K562 (cell line): ENCODE data around the gene PRKACB. TPM values are rescaled to one million over a fixed set of nuclear protein-coding genes. Genes with fewer than 3 reads are reported as not detected.

Experiments used
- ARID2 ChIP-seq: fragments of 450-650 bp; IDR thresholded peaks from 2 replicates; pipeline ENCODE4 v1.6.1; 2017; ENCODE audit warnings: antibody characterized with exemption, mild to moderate bottlenecking
- CXXC5 ChIP-seq: fragments of 250-450 bp; sonication (Bioruptor Pico); IDR thresholded peaks from 2 replicates; pipeline ENCODE4 v1.8.0; 2022; ENCODE audit warnings: inconsistent platforms, mild to moderate bottlenecking, moderate library complexity
- DNMT1 ChIP-seq: fragments of 450-650 bp; IDR thresholded peaks from 2 replicates; pipeline ENCODE4 v1.6.1; 2016; ENCODE audit warnings: antibody characterized with exemption, mild to moderate bottlenecking
- ELF1 ChIP-seq: fragments of 200-800 bp; sonication (Bioruptor generic); IDR thresholded peaks from 2 replicates; pipeline ENCODE4 v1.6.1; 2016; ENCODE audit warnings: missing genetic modification characterization, missing compliant biosample characterization
- ELF4 ChIP-seq: fragments of 450-650 bp; formaldehyde crosslinking; IDR thresholded peaks from 2 replicates; pipeline ENCODE4 v1.4.0; 2022; ENCODE audit warnings: missing genetic modification characterization
- ELK1 ChIP-seq: sonication (generic); formaldehyde crosslinking; IDR thresholded peaks from 2 replicates; pipeline ENCODE4 v1.8.1; 2022; ENCODE audit warnings: missing genetic modification reagents
- ELK3 ChIP-seq: fragments of 450-650 bp; formaldehyde crosslinking; IDR thresholded peaks from 2 replicates; pipeline ENCODE4 v1.4.0; 2020; ENCODE audit warnings: mild to moderate bottlenecking
- KLF13 ChIP-seq: fragments of 450-650 bp; IDR thresholded peaks from 2 replicates; pipeline ENCODE4 v1.6.1; 2016; ENCODE audit warnings: missing genetic modification characterization, low read depth, mild to moderate bottlenecking, missing compliant biosample characterization, moderate library complexity, borderline replicate concordance
- MAFG ChIP-seq: fragments of 450-650 bp; conservative IDR thresholded peaks from 2 replicates; pipeline ENCODE4 v1.6.1; 2016; ENCODE audit warnings: missing genetic modification characterization, missing compliant biosample characterization
- MAZ ChIP-seq, 2 experiments: fragments of 450-650 bp in 1 of 2; sonication (generic) in 1 of 2; formaldehyde crosslinking; IDR thresholded peaks in 1 of 2; conservative IDR thresholded peaks in 1 of 2; 2 replicates each; pipeline versions ENCODE4 v1.4.0 to v1.5.0; 2020; ENCODE audit warnings: mild to moderate bottlenecking in 1 of 2, missing genetic modification reagents in 1 of 2
- MCM2 ChIP-seq: fragments of 450-650 bp; IDR thresholded peaks from 2 replicates; pipeline ENCODE4 v1.6.1; 2017; ENCODE audit warnings: low read depth, mild to moderate bottlenecking
- NFRKB ChIP-seq: fragments of 450-650 bp; IDR thresholded peaks from 2 replicates; pipeline ENCODE4 v1.6.1; 2016; ENCODE audit warnings: low read depth
- NR4A1 ChIP-seq, 2 experiments: fragments of 250-450 bp in 1 of 2; fragments of 450-650 bp in 1 of 2; sonication (Bioruptor Pico) in 1 of 2; IDR thresholded peaks; 2 replicates each; pipeline versions ENCODE4 v1.4.0 to v1.6.1; 2016 to 2020; ENCODE audit warnings: mild to moderate bottlenecking in 2 of 2, missing compliant biosample characterization in 1 of 2, missing genetic modification characterization in 1 of 2, moderate library complexity in 1 of 2
- NUFIP1 ChIP-seq: fragments of 450-650 bp; IDR thresholded peaks from 2 replicates; pipeline ENCODE4 v1.6.1; 2018; ENCODE audit not compliant: partially characterized antibody
- PCBP1 ChIP-seq: fragments of 200-400 bp; formaldehyde crosslinking; IDR thresholded peaks from 2 replicates; pipeline ENCODE4 v1.6.1; 2018; ENCODE audit warnings: mild to moderate bottlenecking, low read depth, low read length; ENCODE audit not compliant: poor library complexity, severe bottlenecking
- RBM14 ChIP-seq: fragments of 200-400 bp; formaldehyde crosslinking; IDR thresholded peaks from 2 replicates; pipeline ENCODE4 v1.6.1; 2018; ENCODE audit warnings: low read depth, mild to moderate bottlenecking, low read length, moderate library complexity, borderline replicate concordance; ENCODE audit not compliant: insufficient read depth
- SPI1 ChIP-seq: IDR thresholded peaks from 2 replicates; pipeline ENCODE4 v1.6.1; 2011; ENCODE audit warnings: low read depth, low read length, control low read depth, borderline replicate concordance
- TEAD4 ChIP-seq, 2 experiments: sonication (generic) in 1 of 2; formaldehyde crosslinking in 1 of 2; IDR thresholded peaks; 2 replicates each; pipeline versions ENCODE4 v1.6.1 to v1.8.0; 2012 to 2022; ENCODE audit warnings: borderline replicate concordance in 1 of 2, inconsistent platforms in 1 of 2, low read length in 1 of 2, mild to moderate bottlenecking in 1 of 2, missing genetic modification reagents in 1 of 2
- polyA plus RNA-seq, 8 experiments: library from polyadenylated mRNA; depleted of rRNA in 4 of 8; stranded (reverse) in 5 of 8; unstranded in 3 of 8; fragments of >200 nt; fragmentation: Nextera tagmentation in 2 of 8; fragmentation: Illumina TruSeq in 1 of 8; extraction: Ambion mirVana in 2 of 8; extraction: Trizol in 1 of 8; gene quantifications; 2 replicates each; pipeline versions ENCODE4 v1.2.1 to v1.2.3, GENCODE V29; 2011 to 2014; ENCODE audit warnings: inconsistent platforms in 1 of 8, missing spikeins in 1 of 8
- total RNA-seq, 7 experiments: library from RNA; depleted of rRNA in 6 of 7; stranded (reverse); fragments of >200 nt in 6 of 7; fragmentation: Illumina TruSeq in 2 of 7; extraction: Trizol in 2 of 7; gene quantifications; 2 replicates each; pipeline versions ENCODE4 v1.2.1 to v1.2.3, GENCODE V29; 2011 to 2021; ENCODE audit warnings: low replicate concordance in 1 of 7
- TF ChIP-seq, protein P1 (sequence below): fragments of 250-450 bp; sonication (Bioruptor Pico); IDR thresholded peaks from 2 replicates; pipeline ENCODE4 v1.8.0; 2022; ENCODE audit warnings: inconsistent platforms
- TF ChIP-seq, protein P2 (sequence below): fragments of 450-650 bp; formaldehyde crosslinking; IDR thresholded peaks from 2 replicates; pipeline ENCODE4 v1.4.0; 2022; ENCODE audit warnings: mild to moderate bottlenecking, moderate library complexity
- TF ChIP-seq, protein P3 (sequence below), 2 experiments: IDR thresholded peaks; 2 replicates each; pipeline ENCODE4 v1.6.1; 2011; ENCODE audit warnings: borderline replicate concordance in 1 of 2, control low read depth in 1 of 2, low read depth in 1 of 2, low read length in 1 of 2, mild to moderate bottlenecking in 1 of 2, mixed read lengths in 1 of 2, moderate library complexity in 1 of 2; ENCODE audit not compliant: insufficient read depth in 1 of 2, insufficient read length in 1 of 2, poor library complexity in 1 of 2, severe bottlenecking in 1 of 2; ENCODE audit errors: extremely low read depth in 1 of 2

PRKACB gene
- total and polyA plus RNA-seq, 9 of the 15 experiments (the other 6 are each of a cell fraction or from before 2014, with no cell fraction given), result 1.1 to 5.2 (median 2.8) TPM

GRCh38 chr1:84278905-84279304 lies 134.8 kb downstream of the PRKACB start (continued):
- TF ChIP-seq DNMT1, result no peak
- no peak for TF ChIP-seq ELK3 (CRISPR knock-in tag)
- no peak for TF ChIP-seq MAZ (CRISPR knock-in tag; conservative IDR thresholded peaks at IDR 0.05 in 1 of 2, IDR thresholded peaks at IDR 0.05 in 1 of 2)
- peak; percentile 80; the same call in 1 of the 2 replicates for TF ChIP-seq TEAD4 (IDR thresholded peaks at IDR 0.05; ENCODE audit: low read length)
- TF ChIP-seq TEAD4 (CRISPR knock-in tag; IDR thresholded peaks at IDR 0.05; ENCODE audit: borderline replicate concordance), result no peak
- no peak for TF ChIP-seq NUFIP1
- no peak for TF ChIP-seq KLF13 (tag)
- no peak for TF ChIP-seq ARID2
- peak; percentile 60; the same call in 1 of the 2 replicates for TF ChIP-seq ELF1 (tag)
- TF ChIP-seq ELK1 (CRISPR knock-in tag), result no peak
- no peak for TF ChIP-seq ELF4 (CRISPR knock-in tag)
- no peak for TF ChIP-seq PCBP1
- TF ChIP-seq, protein P1, sequence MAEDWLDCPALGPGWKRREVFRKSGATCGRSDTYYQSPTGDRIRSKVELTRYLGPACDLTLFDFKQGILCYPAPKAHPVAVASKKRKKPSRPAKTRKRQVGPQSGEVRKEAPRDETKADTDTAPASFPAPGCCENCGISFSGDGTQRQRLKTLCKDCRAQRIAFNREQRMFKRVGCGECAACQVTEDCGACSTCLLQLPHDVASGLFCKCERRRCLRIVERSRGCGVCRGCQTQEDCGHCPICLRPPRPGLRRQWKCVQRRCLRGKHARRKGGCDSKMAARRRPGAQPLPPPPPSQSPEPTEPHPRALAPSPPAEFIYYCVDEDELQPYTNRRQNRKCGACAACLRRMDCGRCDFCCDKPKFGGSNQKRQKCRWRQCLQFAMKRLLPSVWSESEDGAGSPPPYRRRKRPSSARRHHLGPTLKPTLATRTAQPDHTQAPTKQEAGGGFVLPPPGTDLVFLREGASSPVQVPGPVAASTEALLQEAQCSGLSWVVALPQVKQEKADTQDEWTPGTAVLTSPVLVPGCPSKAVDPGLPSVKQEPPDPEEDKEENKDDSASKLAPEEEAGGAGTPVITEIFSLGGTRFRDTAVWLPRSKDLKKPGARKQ (CRISPR knock-in tag), result no peak
- peak; percentile 78 for TF ChIP-seq CXXC5 (CRISPR knock-in tag)
- TF ChIP-seq, protein P2, sequence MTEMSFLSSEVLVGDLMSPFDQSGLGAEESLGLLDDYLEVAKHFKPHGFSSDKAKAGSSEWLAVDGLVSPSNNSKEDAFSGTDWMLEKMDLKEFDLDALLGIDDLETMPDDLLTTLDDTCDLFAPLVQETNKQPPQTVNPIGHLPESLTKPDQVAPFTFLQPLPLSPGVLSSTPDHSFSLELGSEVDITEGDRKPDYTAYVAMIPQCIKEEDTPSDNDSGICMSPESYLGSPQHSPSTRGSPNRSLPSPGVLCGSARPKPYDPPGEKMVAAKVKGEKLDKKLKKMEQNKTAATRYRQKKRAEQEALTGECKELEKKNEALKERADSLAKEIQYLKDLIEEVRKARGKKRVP (CRISPR knock-in tag), result peak; percentile 57; the same call in 1 of the 2 replicates
- no peak for TF ChIP-seq RBM14
- TF ChIP-seq NFRKB, result no peak
- no peak for TF ChIP-seq SPI1
- TF ChIP-seq, protein P3, sequence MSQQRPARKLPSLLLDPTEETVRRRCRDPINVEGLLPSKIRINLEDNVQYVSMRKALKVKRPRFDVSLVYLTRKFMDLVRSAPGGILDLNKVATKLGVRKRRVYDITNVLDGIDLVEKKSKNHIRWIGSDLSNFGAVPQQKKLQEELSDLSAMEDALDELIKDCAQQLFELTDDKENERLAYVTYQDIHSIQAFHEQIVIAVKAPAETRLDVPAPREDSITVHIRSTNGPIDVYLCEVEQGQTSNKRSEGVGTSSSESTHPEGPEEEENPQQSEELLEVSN (IDR thresholded peaks at IDR 0.05; ENCODE audit: borderline replicate concordance in 1 of 2, extremely low read depth in 1 of 2, insufficient read depth in 1 of 2, insufficient read length in 1 of 2, low read depth in 1 of 2, low read length in 1 of 2, poor library complexity in 1 of 2, severe bottlenecking in 1 of 2), result no peak
- no peak for TF ChIP-seq MAFG
- no peak for TF ChIP-seq NR4A1 (CRISPR knock-in tag; IDR thresholded peaks at IDR 0.05)
- no peak for TF ChIP-seq NR4A1 (tag; IDR thresholded peaks at IDR 0.05)
- TF ChIP-seq MCM2, result no peak
